Left ventricle myocardium inferior (tissue), 1 donor: ENCODE measurements around the gene ADCY9. TPM values are rescaled to one million over a fixed set of nuclear protein-coding genes. Genes with fewer than 3 reads are reported as not detected.

Experiments
- DNase-seq: peaks from one replicate; pipeline ENCODE4 v3.0.0-alpha.2; 2020
- H3K27ac ChIP-seq: fragments of 200-600 bp; replicated peaks from 2 replicates; pipeline ENCODE4 v1.8.0; 2021
- H3K27me3 ChIP-seq: fragments of 200-600 bp; 2 replicates; pipeline ENCODE4 v1.8.0; 2021; ENCODE audit warnings: low read depth
- H3K36me3 ChIP-seq: fragments of 200-600 bp; 2 replicates; pipeline ENCODE4 v1.8.0; 2021
- H3K4me1 ChIP-seq: fragments of 200-600 bp; 2 replicates; pipeline ENCODE4 v1.8.0; 2021
- H3K4me3 ChIP-seq: fragments of 200-600 bp; 2 replicates; pipeline ENCODE4 v1.8.0; 2021; ENCODE audit warnings: mild to moderate bottlenecking, moderate library complexity
- H3K9me3 ChIP-seq: fragments of 200-600 bp; replicated peaks from 2 replicates; pipeline ENCODE4 v1.8.0; 2021
- CTCF ChIP-seq: fragments of 200-600 bp; IDR thresholded peaks from 2 replicates; pipeline ENCODE4 v1.8.0; 2021; ENCODE audit warnings: antibody characterized with exemption, mild to moderate bottlenecking, borderline replicate concordance
- intact Hi-C: fragments of 100-400 bp; cut with micrococcal nuclease; formaldehyde crosslinking; loops from one replicate; pipeline ENCODE4 v1.11.0; 2022
- total RNA-seq: library from RNA; stranded (reverse); fragmentation: NEBNext Ultra II Directional; extraction: Animal tissue kit (Norgen Biotek cat#: 25700); gene quantifications from one replicate; pipeline ENCODE4 v1.2.1, GENCODE V29; 2021
- donor health status: DM: no; HTN: yes; CAD: no; lungs with severe emphysema.

The ADCY9 gene
- total RNA-seq, 1 donor from 2014 or later: 44.3 TPM

DNA sequence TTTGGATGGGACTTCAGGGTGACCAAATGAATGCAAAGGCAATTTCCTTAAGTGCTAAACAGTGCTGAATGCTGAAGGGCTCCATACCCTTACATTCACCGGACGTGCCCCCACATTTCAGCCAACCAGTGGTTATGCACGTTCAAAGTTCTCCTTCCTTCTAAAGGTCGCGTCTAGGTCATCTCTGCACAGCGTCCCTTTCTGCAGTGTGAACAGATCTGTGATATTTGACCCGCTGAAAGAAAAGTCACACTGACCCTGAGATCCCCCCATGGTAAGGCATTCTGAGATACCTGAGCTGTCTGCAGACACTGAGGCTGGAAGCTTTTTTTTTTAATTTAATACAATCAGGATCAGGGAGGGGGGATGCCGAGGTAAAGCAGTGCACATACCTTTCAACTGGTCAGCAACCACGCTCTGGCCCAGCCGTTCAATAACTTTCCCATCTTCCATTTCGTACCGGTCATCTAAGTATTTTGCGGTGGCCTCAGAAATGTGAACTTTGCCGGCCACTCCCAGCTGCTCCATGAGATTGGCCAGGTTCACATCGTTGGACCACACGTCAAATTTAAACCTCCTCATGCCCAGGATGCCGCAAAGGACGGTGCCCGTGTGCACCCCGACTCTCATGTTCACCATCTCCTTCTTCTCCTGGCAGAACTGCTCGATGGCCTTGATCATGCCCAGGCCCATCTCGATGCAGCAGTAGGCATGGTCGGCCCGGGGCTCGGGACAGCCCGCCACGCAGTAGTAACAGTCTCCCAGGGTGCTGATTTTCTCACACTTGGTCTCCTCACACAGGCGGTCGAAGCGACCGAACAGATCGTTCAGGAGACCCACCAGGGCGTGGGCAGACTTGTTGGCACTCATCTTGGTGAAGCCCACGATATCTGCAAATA, 2.6 kb downstream of the ADCY9 start:
- Histone ChIP-seq H3K27ac (peak overlapping the region; percentile 82), H3K4me1 (peaks cover 69% of the 10 kb centered on the region), H3K27me3 (no peaks in the 10 kb centered on the region), H3K36me3 (no peaks in the 10 kb centered on the region), H3K4me3 (peak overlapping the region; percentile 82), H3K9me3 (no peaks in the 10 kb centered on the region)
- TF ChIP-seq CTCF: no peak
- intact Hi-C loops: no loop called here
- DNase-seq: peak; percentile 20

- TF ChIP-seq CTCF: peak; percentile 14
- no peak for DNase-seq
- Histone ChIP-seq H3K4me1 (peaks cover 66% of the 10 kb centered on the region), H3K27me3 (no peaks in the 10 kb centered on the region), H3K36me3 (peaks cover 3% of the 10 kb centered on the region), H3K27ac (peak overlapping the region; percentile 82), H3K4me3 (peak overlapping the region; percentile 82), H3K9me3 (no peaks in the 10 kb centered on the region)
- intact Hi-C loops: no loop called here
Observed at GRCh38 chr16:4111748-4112696, 4.2 kb downstream of the ADCY9 start.

- TF ChIP-seq CTCF: no peak
- intact Hi-C loops: no loop called here
Observed at GRCh38 chr16:4110680-4111079, 5.6 kb downstream of the ADCY9 start.

GRCh38 chr16:4110065-4110464, 6.2 kb downstream of the ADCY9 start:
- no peaks in the 10 kb centered on the region for H3K9me3 ChIP-seq
- peaks cover 55% of the 10 kb centered on the region for H3K4me1 ChIP-seq
- H3K27me3 ChIP-seq: no peaks in the 10 kb centered on the region
- intact Hi-C loops: no loop called here
- no peak overlapping the region for H3K4me3 ChIP-seq
- H3K36me3 ChIP-seq: peaks cover 3% of the 10 kb centered on the region
- peak overlapping the region; percentile 11 for H3K27ac ChIP-seq
- no peak for TF ChIP-seq CTCF
- DNase-seq: no peak

More at GRCh38 chr16:4110680-4111079, 5.6 kb downstream of the ADCY9 start:
- Histone ChIP-seq H3K27ac (peak overlapping the region; percentile 82), H3K4me1 (peaks cover 61% of the 10 kb centered on the region), H3K4me3 (peak overlapping the region; percentile 82), H3K9me3 (no peaks in the 10 kb centered on the region), H3K27me3 (no peaks in the 10 kb centered on the region), H3K36me3 (peaks cover 3% of the 10 kb centered on the region)
- no peak for DNase-seq

- Histone ChIP-seq H3K9me3 (no peaks in the 10 kb centered on the region), H3K27me3 (no peaks in the 10 kb centered on the region), H3K27ac (no peak overlapping the region), H3K4me1 (peaks cover 47% of the 10 kb centered on the region), H3K4me3 (no peak overlapping the region), H3K36me3 (peaks cover 3% of the 10 kb centered on the region)
- intact Hi-C loops: no loop called here
- TF ChIP-seq CTCF: no peak
- no peak for DNase-seq
Observed at GRCh38 chr16:4109250-4109736, 6.9 kb downstream of the ADCY9 start.
